SU-DHL-6 (cell line): ENCODE data around the gene LVRN.
"Not testable (repeated sequence)": the region's sequence is repeated elsewhere in the genome, so short reads cannot be mapped to it uniquely, and the experiment has no call there.

Experiments
- H2AFZ ChIP-seq: fragments of 200-600 bp; sonication (generic); 2 replicates; pipeline ENCODE4 v1.6.1; 2014; ENCODE audit warnings: low read depth, mild to moderate bottlenecking, moderate library complexity, mixed read lengths, antibody characterized with exemption, low read length; ENCODE audit not compliant: severe bottlenecking
- H3F3A ChIP-seq: fragments of 200-600 bp; shearing (Covaris generic); 2 replicates; pipeline ENCODE4 v1.6.0; 2016; ENCODE audit warnings: antibody characterized with exemption, mild to moderate bottlenecking; ENCODE audit not compliant: insufficient read depth
- H3K27ac ChIP-seq: fragments of 200-600 bp; sonication (generic); 2 replicates; pipeline ENCODE4 v1.5.1; 2016; ENCODE audit warnings: low read depth, mild to moderate bottlenecking, low read length, moderate library complexity, mixed read lengths
- H3K27me3 ChIP-seq: fragments of 200-600 bp; sonication (generic), shearing (Covaris generic); 2 replicates; pipeline ENCODE4 v1.6.0; 2014; ENCODE audit warnings: mild to moderate bottlenecking, low read length
- H3K36me3 ChIP-seq: fragments of 200-600 bp; sonication (generic); 2 replicates; pipeline ENCODE4 v1.6.1; 2014; ENCODE audit warnings: mild to moderate bottlenecking, low read length, mixed read lengths
- H3K4me2 ChIP-seq: fragments of 300-600, 200-600 bp; shearing (Covaris generic), sonication (generic); 2 replicates; pipeline ENCODE4 v1.6.0; 2014; ENCODE audit warnings: low read length, low read depth, mild to moderate bottlenecking; ENCODE audit not compliant: poor library complexity, severe bottlenecking
- H3K4me3 ChIP-seq: fragments of 200-600 bp; sonication (generic); 2 replicates; pipeline ENCODE4 v1.5.1; 2014; ENCODE audit warnings: antibody characterized with exemption, low read length, mild to moderate bottlenecking, mixed read lengths; ENCODE audit not compliant: insufficient read depth, poor library complexity, severe bottlenecking
- H3K79me2 ChIP-seq: fragments of 200-600 bp; sonication (generic); 2 replicates; pipeline ENCODE4 v1.6.1; 2014; ENCODE audit warnings: mild to moderate bottlenecking, low read length, moderate library complexity; ENCODE audit not compliant: insufficient read depth
- H3K9ac ChIP-seq: fragments of 200-600 bp; sonication (generic); 2 replicates; pipeline ENCODE4 v1.7.0; 2014; ENCODE audit warnings: mild to moderate bottlenecking, low read length
- H3K9me2 ChIP-seq: fragments of 200-600 bp; sonication (generic); replicated peaks from 2 replicates; pipeline ENCODE4 v1.6.1; 2014; ENCODE audit warnings: low read length; ENCODE audit not compliant: insufficient read depth
- H3K9me3 ChIP-seq: fragments of 200-600 bp; sonication (generic); 2 replicates; pipeline ENCODE4 v1.6.1; 2014; ENCODE audit warnings: low read length, mixed read lengths; ENCODE audit not compliant: insufficient read depth
- H4K20me1 ChIP-seq: fragments of 200-600 bp; sonication (generic); 2 replicates; pipeline ENCODE4 v1.6.1; 2014; ENCODE audit warnings: low read depth, mild to moderate bottlenecking, antibody characterized with exemption, low read length, moderate library complexity, mixed read lengths
- CTCF ChIP-seq: fragments of 200-600 bp; sonication (generic); IDR thresholded peaks from one replicate; pipeline ENCODE4 v1.5.1; 2017; ENCODE audit warnings: antibody characterized with exemption, mild to moderate bottlenecking, low read length, moderate library complexity; ENCODE audit not compliant: insufficient read depth, poor library complexity, severe bottlenecking
- EZH2phosphoT487 ChIP-seq: fragments of 200-600 bp; sonication (generic), shearing (Covaris generic); conservative IDR thresholded peaks from 2 replicates; pipeline ENCODE4 v1.6.1; 2018; ENCODE audit warnings: mild to moderate bottlenecking, antibody characterized with exemption, low read length, moderate library complexity, mixed read lengths

LVRN gene

GRCh38 chr5:115962239-115962564, at the start of gene LVRN:
TSS of gene LVRN (plus strand) at chr5:115962475. CDS start at chr5:115962618, 143 bp downstream.
- Histone ChIP-seq H3K27ac (no peak within 1 kb of the TSS), H3K4me2 (no peak within 1 kb of the TSS), H2AFZ (no peak within 1 kb of the TSS), H4K20me1 (no peaks in the 10 kb centered on the region), H3K9me3 (no peaks in the 10 kb centered on the region), H3K4me3 (no peak within 1 kb of the TSS), H3K9me2 (no peaks in the 10 kb centered on the region), H3K36me3 (no peaks in the 10 kb centered on the region), H3K9ac (no peak within 1 kb of the TSS), H3K79me2 (no peaks in the 10 kb centered on the region), H3F3A (no peaks in the 10 kb centered on the region), H3K27me3 (no peaks in the 10 kb centered on the region)
- TF ChIP-seq EZH2phosphoT487 (no peak), CTCF (no peak)

- H3K27me3 ChIP-seq, H2AFZ ChIP-seq, H3K4me3 ChIP-seq, H3F3A ChIP-seq, H3K9me2 ChIP-seq, H4K20me1 ChIP-seq, H3K36me3 ChIP-seq, H3K9ac ChIP-seq, H3K27ac ChIP-seq, H3K4me2 ChIP-seq, H3K79me2 ChIP-seq, H3K9me3 ChIP-seq: not testable (repeated sequence)
Observed at GRCh38 chr5:115913623-115914400, 48.5 kb upstream of the LVRN start.

GRCh38 chr5:115920171-115920725, 42.0 kb upstream of the LVRN start:
- H2AFZ ChIP-seq: no peak overlapping the region

GRCh38 chr5:115928578-115929407, 33.5 kb upstream of the LVRN start:
- not testable (repeated sequence) for H4K20me1 ChIP-seq, H3K4me3 ChIP-seq, H3F3A ChIP-seq, H3K9me3 ChIP-seq, H3K9me2 ChIP-seq, H2AFZ ChIP-seq, H3K9ac ChIP-seq, H3K4me2 ChIP-seq, H3K27ac ChIP-seq, H3K79me2 ChIP-seq, H3K36me3 ChIP-seq, H3K27me3 ChIP-seq

More at GRCh38 chr5:115920171-115920725, 42.0 kb upstream of the LVRN start:
- Histone ChIP-seq H3K4me2 (no peak overlapping the region), H3F3A (no peaks in the 10 kb centered on the region), H3K9me3 (no peaks in the 10 kb centered on the region), H4K20me1 (no peaks in the 10 kb centered on the region), H3K36me3 (no peaks in the 10 kb centered on the region), H3K9ac (no peak overlapping the region), H3K27me3 (no peaks in the 10 kb centered on the region), H3K4me3 (no peak overlapping the region), H3K9me2 (no peaks in the 10 kb centered on the region), H3K27ac (no peak overlapping the region), H3K79me2 (no peaks in the 10 kb centered on the region)
- TF ChIP-seq CTCF (no peak), EZH2phosphoT487 (no peak)

- not testable (repeated sequence) for H3K27me3 ChIP-seq, H3K79me2 ChIP-seq, H3F3A ChIP-seq, H4K20me1 ChIP-seq, H3K9me2 ChIP-seq, H3K27ac ChIP-seq, H2AFZ ChIP-seq, H3K4me2 ChIP-seq, H3K9ac ChIP-seq, H3K36me3 ChIP-seq, H3K9me3 ChIP-seq, H3K4me3 ChIP-seq
Observed at GRCh38 chr5:115930171-115930570, 32.1 kb upstream of the LVRN start.
